GM18861 (cell line): ENCODE measurements around the gene MYH10.

ENCODE experiments used
- ATAC-seq: cut with Tn5 transposase; IDR thresholded peaks from one replicate; pipeline ENCODE4 v1.9.1; 2021; ENCODE audit not compliant: unreplicated experiment

The MYH10 gene

DNA sequence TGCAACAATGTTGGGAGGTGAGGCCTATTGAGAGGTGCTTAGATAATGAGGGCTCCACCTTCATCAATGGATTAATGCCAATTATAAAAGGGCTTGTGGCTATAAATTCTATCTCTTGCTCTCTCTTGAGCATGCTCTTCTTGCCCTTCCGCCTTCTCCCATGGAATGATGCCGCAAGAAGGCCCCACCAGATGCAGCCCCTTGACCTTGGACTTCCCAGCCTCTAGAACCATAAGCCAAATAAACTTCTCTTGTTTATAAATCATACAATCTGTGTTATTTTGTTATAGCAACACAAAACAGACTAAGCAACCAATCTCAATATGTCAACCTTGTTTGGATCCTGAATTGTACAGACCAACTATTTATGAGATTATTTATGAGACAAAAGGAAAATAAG, 20.0 kb downstream of the MYH10 start:
- no peak for ATAC-seq

- no peak for ATAC-seq
These were observed 20.6 kb downstream of the MYH10 start for GRCh38 chr17:8609910-8610309.

DNA sequence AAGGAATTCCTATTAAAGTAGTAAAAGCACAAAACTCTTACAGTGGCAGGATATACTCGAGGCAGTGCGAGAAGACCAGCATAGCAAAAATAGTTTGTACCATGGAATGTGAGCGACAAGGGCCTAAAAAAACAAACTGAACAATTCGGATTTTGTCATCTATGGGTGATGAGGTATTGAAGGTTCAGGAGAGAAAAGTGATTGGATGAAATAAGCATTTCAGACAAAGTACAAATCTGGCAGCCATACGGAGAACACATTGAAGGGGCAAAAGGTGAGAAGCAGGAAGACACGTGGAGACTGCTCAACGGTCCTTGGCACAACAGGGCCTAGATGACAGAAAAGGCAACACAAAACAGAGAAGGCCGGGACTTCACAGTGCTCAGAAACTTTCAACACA, 22.5 kb downstream of the MYH10 start:
- ATAC-seq: no peak

GRCh38 chr17:8606401-8606800, 24.1 kb downstream of the MYH10 start:
- ATAC-seq: no peak

- ATAC-seq: no peak
These were observed 27.8 kb downstream of the MYH10 start for GRCh38 chr17:8602679-8603078.

DNA sequence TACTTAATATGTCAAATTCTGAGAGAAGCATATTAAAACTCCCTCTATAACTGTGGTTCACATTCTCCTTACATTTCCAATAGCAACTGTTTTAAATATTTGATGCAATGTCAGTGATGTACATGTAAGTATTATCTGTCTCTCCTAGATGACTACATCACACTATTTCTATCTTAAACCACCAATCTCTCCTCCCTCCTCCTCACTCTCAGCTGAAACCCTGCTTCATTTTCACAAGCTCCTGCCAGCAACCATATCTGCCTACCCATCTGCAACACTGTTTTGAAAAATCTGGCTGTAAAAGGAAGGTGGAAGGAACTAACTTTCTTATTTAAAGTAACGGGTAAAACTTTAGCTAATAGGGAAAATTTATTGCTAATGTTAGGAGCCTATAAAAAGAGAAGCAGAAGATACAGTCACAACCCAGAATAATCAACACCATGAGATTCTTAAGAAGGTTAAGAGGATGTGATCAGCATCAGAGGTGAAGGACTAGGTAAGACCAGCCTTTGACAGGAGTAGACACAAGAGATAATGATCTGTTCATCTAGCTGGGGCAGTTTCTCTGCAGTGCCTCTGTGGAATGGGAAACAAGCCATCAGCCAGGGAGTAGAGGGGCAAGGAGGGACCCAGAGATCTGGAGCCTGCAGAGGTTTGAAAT, 31.0 kb downstream of the MYH10 start:
- ATAC-seq: no peak

DNA sequence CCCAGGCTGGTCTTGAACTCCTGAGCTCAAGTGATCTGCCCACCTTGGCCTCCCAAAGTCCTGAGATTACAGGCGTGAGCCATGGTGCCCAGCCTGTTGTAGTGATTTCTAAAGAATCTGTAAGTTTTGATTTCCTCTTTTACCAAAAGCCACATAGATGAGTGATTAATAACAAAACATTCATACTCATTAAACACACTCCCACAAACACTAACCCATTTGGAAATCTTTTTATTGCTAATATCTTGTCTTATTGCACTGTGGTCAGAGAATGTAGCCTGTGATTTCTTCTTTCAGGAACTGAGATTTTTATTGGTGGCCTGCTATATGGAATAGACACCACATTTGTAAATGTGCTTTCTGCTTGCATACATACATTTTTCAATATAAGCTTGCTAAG, 31.6 kb downstream of the MYH10 start:
- no peak for ATAC-seq

- no peak for ATAC-seq
These were observed 36.7 kb downstream of the MYH10 start for GRCh38 chr17:8593830-8594229.

DNA sequence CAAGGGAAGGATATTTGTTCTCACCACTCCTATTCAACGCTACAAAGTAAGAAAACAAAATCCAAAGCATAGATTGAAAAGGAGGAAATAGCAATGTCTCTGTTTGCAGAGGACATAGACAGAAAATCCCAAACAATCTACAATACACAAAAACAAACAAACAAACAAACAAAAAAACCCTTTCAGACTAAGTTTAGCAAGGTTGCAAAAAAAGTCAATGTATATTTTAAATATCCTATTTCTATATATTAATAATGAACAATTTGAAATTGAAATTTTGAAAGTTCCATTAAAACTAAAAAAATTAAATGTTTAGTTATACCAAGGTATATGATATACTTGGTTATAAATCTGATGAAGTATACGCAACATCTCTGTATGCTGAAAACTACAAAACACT, 37.2 kb downstream of the MYH10 start:
- ATAC-seq: no peak

GRCh38 chr17:8588877-8589554, 41.5 kb downstream of the MYH10 start:
- ATAC-seq: no peak

GRCh38 chr17:8586766-8587165, 43.8 kb downstream of the MYH10 start:
- ATAC-seq: no peak

- no peak for ATAC-seq
These were observed 44.6 kb downstream of the MYH10 start for GRCh38 chr17:8585911-8586310.

DNA sequence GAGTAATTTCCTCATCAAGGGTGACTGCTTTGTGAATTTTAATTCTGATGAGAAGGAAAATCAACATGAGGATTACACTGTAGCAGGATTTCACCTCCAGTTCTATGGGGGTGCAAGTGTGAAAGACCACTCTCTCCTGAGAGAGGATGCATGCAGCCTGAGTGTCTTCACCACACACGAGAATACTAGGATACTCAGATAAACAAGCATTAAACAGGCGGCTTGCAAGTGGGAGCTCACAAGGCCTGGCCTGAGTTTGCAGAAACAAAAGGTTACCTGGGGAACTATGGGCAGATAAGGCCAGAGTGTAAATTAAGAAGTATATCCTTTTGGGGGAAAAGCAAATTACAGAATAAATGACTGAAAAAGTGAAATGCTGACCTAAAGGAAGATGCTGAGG, 46.6 kb downstream of the MYH10 start:
- ATAC-seq: no peak

- ATAC-seq: no peak
These were observed 49.4 kb downstream of the MYH10 start for GRCh38 chr17:8580952-8581658.

DNA sequence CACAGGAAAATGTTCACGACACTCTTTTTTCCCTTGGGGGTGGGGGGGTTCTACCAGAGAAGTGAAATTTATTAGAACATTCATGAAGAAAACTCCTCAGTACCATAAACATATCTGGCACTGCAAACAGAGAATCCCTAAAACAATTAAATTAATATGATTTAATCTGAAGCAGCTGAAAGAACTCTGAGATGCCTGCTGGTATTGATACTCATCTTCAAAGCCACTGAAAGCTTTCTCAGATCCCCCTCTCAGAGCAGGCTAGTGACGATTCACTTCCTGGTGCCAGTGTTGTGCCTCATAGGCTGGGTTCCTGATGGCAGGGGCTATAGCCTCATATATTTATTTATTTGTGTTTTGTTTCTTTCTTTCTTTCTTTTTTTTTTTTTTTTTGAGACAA, 52.7 kb downstream of the MYH10 start:
- no peak for ATAC-seq

DNA sequence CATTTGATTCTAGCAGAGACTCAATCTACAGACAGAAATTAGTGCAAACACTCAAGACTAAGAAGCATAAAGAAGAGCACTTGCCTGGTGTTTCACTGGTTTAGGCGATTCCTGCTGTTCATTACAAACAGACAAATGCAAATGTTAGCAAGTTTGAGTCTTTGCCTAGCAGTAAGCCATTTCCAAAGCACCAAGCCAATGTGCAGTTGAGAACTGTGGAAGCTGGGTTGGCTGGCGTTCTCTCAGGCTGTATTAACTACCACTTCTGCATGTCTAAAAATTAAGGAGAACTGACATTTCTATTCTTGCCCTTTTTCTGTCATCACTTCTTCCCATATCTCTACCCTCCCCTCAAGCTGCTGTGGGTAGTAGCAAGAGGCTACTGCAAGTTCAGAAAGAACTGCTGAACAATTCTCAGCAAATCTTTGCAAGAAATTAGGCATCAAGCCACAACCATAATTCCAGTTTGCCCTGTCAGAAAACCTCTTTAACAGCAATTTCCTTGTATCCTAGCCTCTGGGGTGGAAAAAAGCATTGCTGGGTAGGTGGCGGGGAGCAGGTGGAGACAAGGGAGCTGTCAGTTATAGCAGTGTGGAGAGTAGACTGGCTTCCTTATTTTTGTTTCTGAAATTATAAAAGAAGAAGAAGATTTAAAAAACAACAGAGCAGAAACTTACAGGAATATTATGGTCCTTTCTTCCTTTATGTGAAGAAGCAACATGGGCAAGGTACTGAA, 53.8 kb downstream of the MYH10 start:
- no peak for ATAC-seq

GRCh38 chr17:8574687-8575086, 55.8 kb downstream of the MYH10 start:
- ATAC-seq: no peak

DNA sequence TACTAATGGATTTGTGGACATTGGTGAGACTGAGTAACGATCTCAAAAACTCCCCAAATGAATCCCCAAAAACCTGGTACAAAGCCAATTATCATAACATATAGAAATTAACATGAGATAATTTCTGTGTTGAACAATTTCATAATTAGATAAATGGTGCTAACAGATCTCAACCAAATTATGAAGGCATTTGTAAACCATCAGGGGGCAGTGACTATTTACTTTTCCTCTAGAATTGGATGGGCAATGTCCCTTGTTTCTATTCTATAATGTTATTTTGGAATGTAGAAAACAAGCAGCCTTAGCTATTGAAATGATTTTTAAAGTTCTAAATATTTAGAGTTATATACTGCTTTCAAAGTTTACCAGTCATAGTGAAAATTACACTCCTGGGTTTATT, 57.8 kb downstream of the MYH10 start:
- no peak for ATAC-seq

- ATAC-seq: no peak
These were observed 66.4 kb downstream of the MYH10 start for GRCh38 chr17:8563981-8564602.

- ATAC-seq: no peak
These were observed 67.3 kb downstream of the MYH10 start for GRCh38 chr17:8563024-8563776.
